ENCODE measurements around the gene PKMYT1. TPM values are rescaled to one million over a fixed set of nuclear protein-coding genes. Genes with fewer than 3 reads are reported as not detected.

The PKMYT1 gene
- total RNA-seq, 2 experiments from 2014 or later, result 104 to 195 TPM

DNA sequence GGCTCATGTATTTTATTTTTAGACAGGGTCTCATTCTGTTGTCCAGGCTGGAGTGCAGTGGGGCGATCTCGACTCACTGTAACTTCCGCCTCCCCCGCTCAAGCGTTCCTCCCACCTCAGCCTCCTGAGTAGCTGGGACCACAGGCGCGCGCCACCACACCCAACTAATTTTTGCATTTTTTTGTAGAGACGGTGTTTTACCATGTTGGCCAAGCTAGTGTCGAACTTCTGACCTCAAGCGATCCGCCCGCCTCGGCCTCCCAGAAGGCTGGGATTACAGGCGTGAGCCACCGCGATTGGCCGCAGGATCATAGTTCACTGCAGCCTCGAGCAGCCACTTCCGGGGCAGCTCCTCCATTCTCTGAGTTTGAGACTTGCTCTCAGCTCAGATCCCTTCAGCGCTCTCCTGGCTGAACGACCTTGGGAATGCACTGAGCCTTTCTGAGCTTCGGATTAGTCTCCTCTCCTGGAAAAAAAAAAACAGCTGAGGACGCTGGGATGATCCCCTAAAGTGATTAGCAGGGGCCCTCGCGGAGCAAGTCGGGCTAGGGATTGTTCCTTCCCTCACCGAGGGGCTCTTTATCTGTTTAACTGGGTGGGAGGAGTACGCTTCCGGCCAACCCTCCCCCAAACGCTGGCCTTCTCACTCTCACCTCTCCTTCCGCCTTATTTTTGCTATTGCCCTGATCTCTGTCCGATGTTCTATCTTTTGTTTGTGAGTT, 1.1 kb upstream of the PKMYT1 start:
- no peak overlapping the region for H2AFZ ChIP-seq (ENCODE audit: low read length)
- H3K4me2 ChIP-seq (ENCODE audit: low read length), result peak overlapping the region; percentile 86
- no peaks in the 10 kb centered on the region for H3K9me3 ChIP-seq (ENCODE audit: low read length)
- H3K36me3 ChIP-seq (ENCODE audit: insufficient read depth, low read length), result peaks cover 32% of the 10 kb centered on the region
- H3K9me2 ChIP-seq (ENCODE audit: insufficient read depth, low read length), result no peaks in the 10 kb centered on the region
- BruUV-seq (replicated peaks), result no TSS peak
- H3K4me1 ChIP-seq (ENCODE audit: insufficient read depth, low read length, poor library complexity, severe bottlenecking), result peaks cover 48% of the 10 kb centered on the region
- intact Hi-C loops (cut with micrococcal nuclease; ENCODE audit: unreplicated experiment), result loop anchor here (5.0 kb wide), 1 partner anchor 69 kb away; the partner anchor contains the start of gene FLYWCH1
- no peak for DNase-seq (ENCODE audit: low spot score)
- POLR2A ChIA-PET, result interaction anchor here (0.7 kb wide), 1 partner anchor 224 kb away, joined by 3 read pairs; no protein-coding TSS in a partner anchor
- H4K20me1 ChIP-seq (ENCODE audit: insufficient read depth, low read length), result no peaks in the 10 kb centered on the region
- H3K27ac ChIP-seq (ENCODE audit: low read depth, low read length, poor library complexity, severe bottlenecking), result peak overlapping the region; percentile 67
- H3K4me3 ChIP-seq (ENCODE audit: low read depth, low read length, poor library complexity, severe bottlenecking), result peak overlapping the region; percentile 80
- no peak for TF ChIP-seq EZH2phosphoT487 (IDR thresholded peaks at IDR 0.05; ENCODE audit: borderline replicate concordance, low read depth, low read length)
- TF ChIP-seq CTCF (conservative IDR thresholded peaks at IDR 0.05; ENCODE audit: low read length), result no peak
- CTCF ChIA-PET (ENCODE audit: unreplicated experiment), result interaction anchor here (0.5 to 1.2 kb wide), 2 partner anchors 23 to 54 kb away, joined by 3 read pairs; no protein-coding TSS in a partner anchor
- peaks cover 27% of the 10 kb centered on the region; the same call in 1 of the 2 replicates for H3K79me2 ChIP-seq (ENCODE audit: insufficient read depth, low read depth, low read length)

DNA sequence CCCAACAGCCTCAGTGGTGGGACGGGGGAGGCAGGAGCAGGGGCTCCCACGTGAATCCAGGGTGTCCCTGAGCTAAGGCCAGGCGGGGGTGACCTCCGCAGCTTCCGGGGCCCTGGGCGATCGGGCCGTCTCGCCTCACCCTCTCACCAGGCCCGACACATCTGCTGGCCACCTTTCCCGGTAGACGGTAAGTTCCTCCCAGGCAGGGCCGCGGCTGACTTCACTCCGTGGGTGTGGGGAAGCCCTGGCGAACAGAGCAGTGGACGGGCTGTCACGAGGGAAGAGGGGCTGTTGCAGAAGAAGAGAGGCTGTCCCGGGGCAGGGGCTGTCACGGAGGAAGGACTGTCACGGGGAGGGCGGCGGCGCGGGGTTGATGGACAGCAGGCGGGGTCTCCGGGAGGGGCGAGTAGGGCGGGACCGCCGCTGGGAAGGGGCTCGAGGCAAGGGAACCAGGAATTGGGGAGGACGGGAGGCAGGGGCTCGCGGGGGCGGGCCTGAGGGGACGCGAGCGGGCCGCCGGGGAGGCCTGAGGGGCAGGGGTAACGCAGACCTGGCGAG, 498 bp downstream of the PKMYT1 start:
- Histone ChIP-seq H3K4me3 (ENCODE audit: low read depth, low read length, poor library complexity, severe bottlenecking) (peak overlapping the region; percentile 80), H3K4me2 (ENCODE audit: low read length) (peak overlapping the region; percentile 77), H3K9me2 (ENCODE audit: insufficient read depth, low read length) (no peaks in the 10 kb centered on the region), H3K27ac (ENCODE audit: low read depth, low read length, poor library complexity, severe bottlenecking) (peak overlapping the region; percentile 67), H4K20me1 (ENCODE audit: insufficient read depth, low read length) (no peaks in the 10 kb centered on the region), H3K36me3 (ENCODE audit: insufficient read depth, low read length) (peaks cover 48% of the 10 kb centered on the region), H3K79me2 (ENCODE audit: insufficient read depth, low read depth, low read length) (peaks cover 27% of the 10 kb centered on the region; the same call in 1 of the 2 replicates), H3K4me1 (ENCODE audit: insufficient read depth, low read length, poor library complexity, severe bottlenecking) (peaks cover 48% of the 10 kb centered on the region), H2AFZ (ENCODE audit: low read length) (peak overlapping the region; percentile 10; the same call in 1 of the 2 replicates), H3K9me3 (ENCODE audit: low read length) (no peaks in the 10 kb centered on the region)
- no peak for TF ChIP-seq EZH2phosphoT487 (IDR thresholded peaks at IDR 0.05; ENCODE audit: borderline replicate concordance, low read depth, low read length)
- no peak for TF ChIP-seq CTCF (conservative IDR thresholded peaks at IDR 0.05; ENCODE audit: low read length)
- POLR2A ChIA-PET, result no interaction called here
- peak; percentile 42 for DNase-seq (ENCODE audit: low spot score)
- intact Hi-C loops (cut with micrococcal nuclease; ENCODE audit: unreplicated experiment), result loop anchor here (1.0 to 5.0 kb wide), 2 partner anchors 10 to 67 kb away; partner anchors contain the start of genes FLYWCH1 and PAQR4
- BruUV-seq (replicated peaks), result no TSS peak
- CTCF ChIA-PET (ENCODE audit: unreplicated experiment), result no interaction called here
